HEK293 (cell line): ENCODE measurements around the gene SNORC.

Experiments
- CTCF ChIA-PET: fragments of 350-600 bp; formaldehyde crosslinking; extraction: SDS; loops from one replicate; lab custom pipeline; 2021; ENCODE audit warnings: antibody characterized with exemption; lab: Yijun Ruan, JAX
- POLR2A ChIA-PET: fragments of 300-600 bp; formaldehyde crosslinking; extraction: SDS; loops from one replicate; lab custom pipeline; 2020; ENCODE audit warnings: antibody characterized with exemption, inconsistent platforms; lab: Yijun Ruan, JAX
- H3K27ac ChIP-seq: fragments of 200-500 bp; sonication (Bioruptor generic); 2 replicates; pipeline ENCODE4 v1.5.1; 2014; ENCODE audit warnings: low read depth, low read length, control low read depth, inconsistent platforms; ENCODE audit errors: extremely low read depth
- H3K36me3 ChIP-seq, 2 experiments: fragments of 200-500 bp in 1 of 2; sonication (Bioruptor generic) in 1 of 2; 1 replicate in 1 of 2; 2 replicates in 1 of 2; pipeline ENCODE4 v1.5.1; 2014 to 2017; ENCODE audit warnings: inconsistent platforms in 2 of 2, low read length in 2 of 2; ENCODE audit not compliant: control insufficient read depth in 2 of 2, insufficient read depth in 1 of 2
- H3K4me1 ChIP-seq: fragments of 200-500 bp; sonication (Bioruptor generic); 2 replicates; pipeline ENCODE4 v1.5.1; 2014; ENCODE audit warnings: mild to moderate bottlenecking, low read length, inconsistent platforms; ENCODE audit not compliant: control insufficient read depth, insufficient read depth
- H3K4me3 ChIP-seq: 2 replicates; pipeline ENCODE4 v1.5.1; 2011; ENCODE audit warnings: low read depth, mild to moderate bottlenecking, control low read depth, low read length, moderate library complexity
- H3K9me3 ChIP-seq: fragments of 200-500 bp; sonication (Bioruptor generic); 2 replicates; pipeline ENCODE4 v1.5.1; 2014; ENCODE audit warnings: low read depth, low read length, inconsistent platforms; ENCODE audit not compliant: control insufficient read depth, insufficient read depth
- GLI2 ChIP-seq: fragments of 450-650 bp; formaldehyde crosslinking; IDR thresholded peaks from 2 replicates; pipeline ENCODE4; 2017; ENCODE audit warnings: missing biosample characterization, missing genetic modification characterization, low read depth, borderline replicate concordance
- GLI4 ChIP-seq: fragments of 450-650 bp; formaldehyde crosslinking; IDR thresholded peaks from 2 replicates; pipeline ENCODE4 v1.5.1; 2016; ENCODE audit warnings: missing biosample characterization, missing genetic modification characterization
- KLF10 ChIP-seq: fragments of 450-650 bp; IDR thresholded peaks from 2 replicates; pipeline ENCODE4 v1.5.1; 2018; ENCODE audit warnings: missing biosample characterization, mild to moderate bottlenecking, missing genetic modification characterization
- OSR2 ChIP-seq: fragments of 450-650 bp; formaldehyde crosslinking; IDR thresholded peaks from 2 replicates; pipeline ENCODE4 v1.5.1; 2016; ENCODE audit warnings: missing biosample characterization, missing genetic modification characterization
- ZEB2 ChIP-seq: fragments of 450-650 bp; formaldehyde crosslinking; IDR thresholded peaks from 2 replicates; pipeline ENCODE4 v1.5.1; 2016; ENCODE audit warnings: missing biosample characterization, missing genetic modification characterization
- ZNF112 ChIP-seq: fragments of 450-650 bp; formaldehyde crosslinking; IDR thresholded peaks from 2 replicates; pipeline ENCODE4 v1.5.0; 2017; ENCODE audit warnings: missing biosample characterization, missing genetic modification characterization
- ZNF146 ChIP-seq: fragments of 450-650 bp; formaldehyde crosslinking; IDR thresholded peaks from 2 replicates; pipeline ENCODE4 v1.5.1; 2016; ENCODE audit warnings: missing biosample characterization, missing genetic modification characterization
- ZNF211 ChIP-seq: fragments of 450-650 bp; formaldehyde crosslinking; IDR thresholded peaks from 2 replicates; pipeline ENCODE4 v1.5.1; 2016; ENCODE audit warnings: low read depth, missing biosample characterization, missing genetic modification characterization
- ZNF24 ChIP-seq: fragments of 450-650 bp; formaldehyde crosslinking; IDR thresholded peaks from 2 replicates; pipeline ENCODE4 v1.5.1; 2016; ENCODE audit warnings: missing biosample characterization, missing genetic modification characterization
- ZNF292 ChIP-seq: fragments of 450-650 bp; formaldehyde crosslinking; IDR thresholded peaks from 2 replicates; pipeline ENCODE4 v1.5.1; 2016; ENCODE audit warnings: low read depth, missing biosample characterization, missing genetic modification characterization, borderline replicate concordance
- ZNF335 ChIP-seq: fragments of 450-650 bp; formaldehyde crosslinking; conservative IDR thresholded peaks from 2 replicates; pipeline ENCODE4 v1.5.1; 2016; ENCODE audit warnings: missing biosample characterization, missing genetic modification characterization
- ZNF501 ChIP-seq: fragments of 450-650 bp; formaldehyde crosslinking; IDR thresholded peaks from 2 replicates; pipeline ENCODE4 v1.5.1; 2016; ENCODE audit warnings: missing biosample characterization, missing genetic modification characterization
- ZNF560 ChIP-seq: fragments of 450-650 bp; formaldehyde crosslinking; IDR thresholded peaks from 2 replicates; pipeline ENCODE4 v1.5.1; 2017; ENCODE audit warnings: missing biosample characterization, missing genetic modification characterization, borderline replicate concordance
- ZNF624 ChIP-seq: fragments of 450-650 bp; formaldehyde crosslinking; IDR thresholded peaks from 2 replicates; pipeline ENCODE4 v1.5.1; 2017; ENCODE audit warnings: missing biosample characterization, missing genetic modification characterization
- ZNF626 ChIP-seq: fragments of 450-650 bp; sonication (Bioruptor Pico); formaldehyde crosslinking; IDR thresholded peaks from 2 replicates; pipeline ENCODE4 v1.5.1; 2018; ENCODE audit warnings: missing biosample characterization, missing genetic modification characterization, inconsistent platforms
- ZNF660 ChIP-seq: fragments of 450-650 bp; IDR thresholded peaks from 2 replicates; pipeline ENCODE4 v1.5.1; 2018; ENCODE audit warnings: missing biosample characterization, mild to moderate bottlenecking, missing genetic modification characterization
- ZNF670 ChIP-seq: fragments of 450-650 bp; formaldehyde crosslinking; IDR thresholded peaks from 2 replicates; pipeline ENCODE4 v1.5.1; 2016; ENCODE audit warnings: missing biosample characterization, missing genetic modification characterization, low read depth
- ZNF768 ChIP-seq: fragments of 450-650 bp; formaldehyde crosslinking; IDR thresholded peaks from 2 replicates; pipeline ENCODE4 v1.5.1; 2018; ENCODE audit warnings: missing biosample characterization, mild to moderate bottlenecking, missing genetic modification characterization
- ZNF830 ChIP-seq: fragments of 450-650 bp; IDR thresholded peaks from 2 replicates; pipeline ENCODE4 v1.5.0; 2018; ENCODE audit warnings: missing biosample characterization, missing genetic modification characterization, low read depth, mild to moderate bottlenecking, moderate library complexity
- TF ChIP-seq, protein P1 (sequence below): fragments of 450-650 bp; formaldehyde crosslinking; IDR thresholded peaks from 2 replicates; pipeline ENCODE4 v1.5.1; 2016; ENCODE audit warnings: missing biosample characterization, missing genetic modification characterization
- TF ChIP-seq, protein P2 (sequence below): fragments of 450-650 bp; formaldehyde crosslinking; IDR thresholded peaks from 2 replicates; pipeline ENCODE4 v1.5.1; 2017; ENCODE audit warnings: missing biosample characterization, missing genetic modification characterization
- TF ChIP-seq, protein P3 (sequence below): fragments of 450-650 bp; formaldehyde crosslinking; IDR thresholded peaks from 2 replicates; pipeline ENCODE4 v1.5.1; 2016; ENCODE audit warnings: missing biosample characterization, missing genetic modification characterization

The SNORC gene

DNA sequence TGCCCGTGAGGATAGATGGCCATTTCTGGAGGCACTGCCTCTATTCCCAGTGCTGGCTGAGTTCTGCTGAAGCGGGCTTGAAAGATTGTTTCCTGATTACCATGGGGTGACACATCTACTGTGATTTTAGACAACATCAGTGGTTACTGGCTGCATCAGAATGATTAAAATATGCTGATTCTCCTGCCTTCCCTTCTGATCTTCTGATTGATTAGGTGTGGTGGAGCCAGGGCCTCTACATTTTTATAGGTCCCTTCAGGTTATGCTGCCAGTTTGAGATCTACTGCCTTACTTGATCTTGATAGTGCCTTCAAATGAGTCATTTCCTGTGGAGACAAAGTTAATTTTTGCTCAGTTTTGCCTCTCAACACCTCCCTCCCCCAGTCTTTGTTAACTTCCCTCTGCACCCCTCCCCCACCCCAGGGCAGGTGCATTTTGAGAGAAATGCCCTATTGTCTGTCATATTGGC, 31.6 kb upstream of the SNORC start:
- TF ChIP-seq ZNF146 (tag by site-specific recombination) (no peak), ZNF830 (tag by site-specific recombination) (no peak)
- H3K36me3 ChIP-seq, result peaks cover 31 to 80% of the 10 kb centered on the region in 2 experiments
- H3K4me1 ChIP-seq, result peaks cover 10% of the 10 kb centered on the region; the same call in 1 of the 2 replicates
- H3K27ac ChIP-seq, result no peak overlapping the region
- H3K4me3 ChIP-seq, result no peak overlapping the region
- ChIA-PET CTCF (interaction anchor here (0.5 to 1.0 kb wide), 2 partner anchors 12 to 233 kb away, joined by 3 to 4 read pairs; no protein-coding TSS in a partner anchor), POLR2A (no interaction called here)
- no peaks in the 10 kb centered on the region for H3K9me3 ChIP-seq

DNA sequence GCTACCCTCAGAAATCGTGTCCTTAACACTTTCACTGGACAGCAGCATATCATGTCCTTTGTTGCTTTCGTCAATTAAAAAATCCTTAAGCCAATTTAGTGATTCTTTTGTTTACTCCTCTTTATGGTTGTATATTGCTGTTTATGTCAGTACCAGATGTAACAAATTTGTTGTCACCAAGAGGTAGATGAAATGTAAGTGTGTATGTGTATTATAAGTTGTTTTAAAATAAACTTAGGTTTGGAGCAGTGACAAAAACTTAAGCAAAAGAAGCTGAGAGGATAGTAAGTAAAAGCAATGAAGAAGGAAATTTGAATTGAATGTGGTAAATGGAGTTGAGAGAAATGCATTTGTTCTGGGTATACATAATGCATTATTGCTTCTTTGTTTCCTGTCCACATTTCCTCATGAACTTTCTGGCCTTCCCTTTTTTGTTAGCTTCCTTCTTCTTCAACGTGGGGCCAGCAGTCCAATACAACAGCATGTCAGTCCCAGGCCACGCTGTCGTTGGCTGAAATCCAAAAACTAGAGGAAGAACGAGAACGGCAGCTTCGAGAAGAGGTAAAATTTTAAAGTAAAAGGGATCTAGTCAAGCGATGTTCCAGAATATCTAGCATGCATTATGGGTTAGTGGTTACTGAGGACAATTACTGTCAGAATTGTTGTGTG, 30.5 kb upstream of the SNORC start:
- no peak overlapping the region for H3K27ac ChIP-seq
- no peak overlapping the region for H3K4me3 ChIP-seq
- H3K4me1 ChIP-seq, result peaks cover 10% of the 10 kb centered on the region; the same call in 1 of the 2 replicates
- ChIA-PET POLR2A (no interaction called here), CTCF (interaction anchor here (0.6 to 1.3 kb wide), 5 partner anchors 13 to 411 kb away, joined by 3 to 6 read pairs (median 3); no protein-coding TSS in a partner anchor)
- no peaks in the 10 kb centered on the region for H3K9me3 ChIP-seq
- no peak for TF ChIP-seq ZNF624 (tag by site-specific recombination)
- no peak for TF ChIP-seq ZNF501 (tag by site-specific recombination)
- TF ChIP-seq, all 188 proteins: peak for 0
- peaks cover 30 to 80% of the 10 kb centered on the region in 2 experiments for H3K36me3 ChIP-seq

DNA sequence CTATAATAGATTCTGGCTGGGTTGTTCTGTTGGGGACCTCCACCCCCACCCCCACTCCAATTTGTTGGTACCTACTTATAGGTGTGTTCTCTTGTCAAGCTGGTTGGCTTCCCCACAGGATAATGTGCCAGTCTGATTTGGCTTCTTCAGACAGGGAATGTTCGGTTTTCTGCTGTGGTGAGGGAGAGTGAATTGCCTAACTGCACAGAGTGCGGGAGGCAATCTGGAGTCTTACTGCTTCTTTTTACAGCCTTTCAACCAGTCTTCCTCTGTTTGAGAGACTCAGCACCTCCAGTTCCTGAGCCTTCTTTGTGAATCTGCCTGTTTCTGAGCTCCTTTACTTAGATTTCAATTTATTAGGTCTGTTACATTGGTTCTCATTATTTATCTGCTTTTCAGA, 27.4 kb upstream of the SNORC start:
- H3K36me3 ChIP-seq, result peaks cover 36 to 90% of the 10 kb centered on the region in 2 experiments
- no peak overlapping the region for H3K27ac ChIP-seq
- peaks cover 10% of the 10 kb centered on the region; the same call in 1 of the 2 replicates for H3K4me1 ChIP-seq
- no peaks in the 10 kb centered on the region for H3K9me3 ChIP-seq
- POLR2A ChIA-PET, result interaction anchor here (0.7 kb wide), 1 partner anchor 119 kb away, joined by 4 read pairs; no protein-coding TSS in a partner anchor
- TF ChIP-seq GLI4, result no peak
- no peak for TF ChIP-seq OSR2
- no peak for TF ChIP-seq ZNF112 (tag by site-specific recombination)
- no peak for TF ChIP-seq ZNF660 (tag by site-specific recombination)
- TF ChIP-seq, protein P1, sequence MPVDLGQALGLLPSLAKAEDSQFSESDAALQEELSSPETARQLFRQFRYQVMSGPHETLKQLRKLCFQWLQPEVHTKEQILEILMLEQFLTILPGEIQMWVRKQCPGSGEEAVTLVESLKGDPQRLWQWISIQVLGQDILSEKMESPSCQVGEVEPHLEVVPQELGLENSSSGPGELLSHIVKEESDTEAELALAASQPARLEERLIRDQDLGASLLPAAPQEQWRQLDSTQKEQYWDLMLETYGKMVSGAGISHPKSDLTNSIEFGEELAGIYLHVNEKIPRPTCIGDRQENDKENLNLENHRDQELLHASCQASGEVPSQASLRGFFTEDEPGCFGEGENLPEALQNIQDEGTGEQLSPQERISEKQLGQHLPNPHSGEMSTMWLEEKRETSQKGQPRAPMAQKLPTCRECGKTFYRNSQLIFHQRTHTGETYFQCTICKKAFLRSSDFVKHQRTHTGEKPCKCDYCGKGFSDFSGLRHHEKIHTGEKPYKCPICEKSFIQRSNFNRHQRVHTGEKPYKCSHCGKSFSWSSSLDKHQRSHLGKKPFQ (tag by site-specific recombination), result no peak
- TF ChIP-seq, protein P2, sequence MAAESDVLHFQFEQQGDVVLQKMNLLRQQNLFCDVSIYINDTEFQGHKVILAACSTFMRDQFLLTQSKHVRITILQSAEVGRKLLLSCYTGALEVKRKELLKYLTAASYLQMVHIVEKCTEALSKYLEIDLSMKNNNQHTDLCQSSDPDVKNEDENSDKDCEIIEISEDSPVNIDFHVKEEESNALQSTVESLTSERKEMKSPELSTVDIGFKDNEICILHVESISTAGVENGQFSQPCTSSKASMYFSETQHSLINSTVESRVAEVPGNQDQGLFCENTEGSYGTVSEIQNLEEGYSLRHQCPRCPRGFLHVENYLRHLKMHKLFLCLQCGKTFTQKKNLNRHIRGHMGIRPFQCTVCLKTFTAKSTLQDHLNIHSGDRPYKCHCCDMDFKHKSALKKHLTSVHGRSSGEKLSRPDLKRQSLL (tag by site-specific recombination), result no peak
- H3K4me3 ChIP-seq, result no peak overlapping the region
- CTCF ChIA-PET, result interaction anchor here (0.7 to 3.5 kb wide), 6 partner anchors 11 to 409 kb away, joined by 3 to 22 read pairs (median 5); partner anchors contain the start of gene ATG16L1

DNA sequence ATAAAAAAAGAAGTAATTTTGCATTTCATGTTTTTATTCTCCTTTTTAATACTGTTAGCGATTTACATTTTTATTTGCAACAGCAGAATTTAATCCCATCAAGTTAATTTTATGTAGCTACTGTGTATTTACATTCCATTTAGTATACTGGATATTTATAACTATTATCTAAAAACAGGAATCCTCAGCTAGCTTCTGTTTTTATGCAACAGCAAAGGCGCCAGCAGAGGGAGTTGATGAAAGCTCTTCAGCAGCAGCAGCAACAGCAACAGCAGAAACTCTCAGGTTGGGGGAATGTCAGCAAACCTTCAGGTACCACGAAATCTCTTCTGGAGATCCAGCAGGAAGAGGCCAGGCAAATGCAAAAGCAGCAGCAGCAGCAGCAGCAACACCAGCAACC, 26.2 kb upstream of the SNORC start:
- H3K4me1 ChIP-seq, result peaks cover under 1% of the 10 kb centered on the region; the same call in 1 of the 2 replicates
- H3K9me3 ChIP-seq, result no peaks in the 10 kb centered on the region
- no peak overlapping the region for H3K27ac ChIP-seq
- ChIA-PET CTCF (interaction anchor here (0.7 to 3.5 kb wide), 2 partner anchors 9 to 64 kb away, joined by 3 to 22 read pairs; no protein-coding TSS in a partner anchor), POLR2A (no interaction called here)
- no peak overlapping the region for H3K4me3 ChIP-seq
- peaks cover 43 to 92% of the 10 kb centered on the region in 2 experiments for H3K36me3 ChIP-seq
- TF ChIP-seq ZNF211, result no peak
- TF ChIP-seq, protein P2 (tag by site-specific recombination), result no peak
- no peak for TF ChIP-seq ZNF560
- TF ChIP-seq ZNF626 (tag by site-specific recombination), result no peak
- TF ChIP-seq ZNF146 (tag by site-specific recombination), result no peak
- TF ChIP-seq KLF10 (tag by site-specific recombination), result no peak
- TF ChIP-seq, protein P3, sequence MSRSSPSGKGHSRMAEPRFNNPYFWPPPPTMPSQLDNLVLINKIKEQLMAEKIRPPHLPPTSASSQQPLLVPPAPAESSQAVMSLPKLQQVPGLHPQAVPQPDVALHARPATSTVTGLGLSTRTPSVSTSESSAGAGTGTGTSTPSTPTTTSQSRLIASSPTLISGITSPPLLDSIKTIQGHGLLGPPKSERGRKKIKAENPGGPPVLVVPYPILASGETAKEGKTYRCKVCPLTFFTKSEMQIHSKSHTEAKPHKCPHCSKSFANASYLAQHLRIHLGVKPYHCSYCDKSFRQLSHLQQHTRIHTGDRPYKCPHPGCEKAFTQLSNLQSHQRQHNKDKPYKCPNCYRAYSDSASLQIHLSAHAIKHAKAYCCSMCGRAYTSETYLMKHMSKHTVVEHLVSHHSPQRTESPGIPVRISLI (tag by site-specific recombination), result no peak
- TF ChIP-seq ZNF335 (tag by site-specific recombination), result no peak
- no peak for TF ChIP-seq ZEB2
- TF ChIP-seq ZNF670, result no peak
- no peak for TF ChIP-seq ZNF24 (tag by site-specific recombination)
- no peak for TF ChIP-seq ZNF768 (tag by site-specific recombination)
- no peak for TF ChIP-seq ZNF292 (tag by site-specific recombination)
- TF ChIP-seq GLI2 (tag by site-specific recombination), result no peak
